ENCODE data around the gene GOLGA3. TPM values are rescaled to one million over a fixed set of nuclear protein-coding genes. Genes with fewer than 3 reads are reported as not detected.
"Not testable (repeated sequence)": the region's sequence is repeated elsewhere in the genome, so short reads cannot be mapped to it uniquely, and the experiment has no call there.

Gene GOLGA3, protein sequence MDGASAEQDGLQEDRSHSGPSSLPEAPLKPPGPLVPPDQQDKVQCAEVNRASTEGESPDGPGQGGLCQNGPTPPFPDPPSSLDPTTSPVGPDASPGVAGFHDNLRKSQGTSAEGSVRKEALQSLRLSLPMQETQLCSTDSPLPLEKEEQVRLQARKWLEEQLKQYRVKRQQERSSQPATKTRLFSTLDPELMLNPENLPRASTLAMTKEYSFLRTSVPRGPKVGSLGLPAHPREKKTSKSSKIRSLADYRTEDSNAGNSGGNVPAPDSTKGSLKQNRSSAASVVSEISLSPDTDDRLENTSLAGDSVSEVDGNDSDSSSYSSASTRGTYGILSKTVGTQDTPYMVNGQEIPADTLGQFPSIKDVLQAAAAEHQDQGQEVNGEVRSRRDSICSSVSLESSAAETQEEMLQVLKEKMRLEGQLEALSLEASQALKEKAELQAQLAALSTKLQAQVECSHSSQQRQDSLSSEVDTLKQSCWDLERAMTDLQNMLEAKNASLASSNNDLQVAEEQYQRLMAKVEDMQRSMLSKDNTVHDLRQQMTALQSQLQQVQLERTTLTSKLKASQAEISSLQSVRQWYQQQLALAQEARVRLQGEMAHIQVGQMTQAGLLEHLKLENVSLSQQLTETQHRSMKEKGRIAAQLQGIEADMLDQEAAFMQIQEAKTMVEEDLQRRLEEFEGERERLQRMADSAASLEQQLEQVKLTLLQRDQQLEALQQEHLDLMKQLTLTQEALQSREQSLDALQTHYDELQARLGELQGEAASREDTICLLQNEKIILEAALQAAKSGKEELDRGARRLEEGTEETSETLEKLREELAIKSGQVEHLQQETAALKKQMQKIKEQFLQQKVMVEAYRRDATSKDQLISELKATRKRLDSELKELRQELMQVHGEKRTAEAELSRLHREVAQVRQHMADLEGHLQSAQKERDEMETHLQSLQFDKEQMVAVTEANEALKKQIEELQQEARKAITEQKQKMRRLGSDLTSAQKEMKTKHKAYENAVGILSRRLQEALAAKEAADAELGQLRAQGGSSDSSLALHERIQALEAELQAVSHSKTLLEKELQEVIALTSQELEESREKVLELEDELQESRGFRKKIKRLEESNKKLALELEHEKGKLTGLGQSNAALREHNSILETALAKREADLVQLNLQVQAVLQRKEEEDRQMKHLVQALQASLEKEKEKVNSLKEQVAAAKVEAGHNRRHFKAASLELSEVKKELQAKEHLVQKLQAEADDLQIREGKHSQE (N-terminal part only)
- 10.6 TPM for polyA plus RNA-seq (2013)

DNA sequence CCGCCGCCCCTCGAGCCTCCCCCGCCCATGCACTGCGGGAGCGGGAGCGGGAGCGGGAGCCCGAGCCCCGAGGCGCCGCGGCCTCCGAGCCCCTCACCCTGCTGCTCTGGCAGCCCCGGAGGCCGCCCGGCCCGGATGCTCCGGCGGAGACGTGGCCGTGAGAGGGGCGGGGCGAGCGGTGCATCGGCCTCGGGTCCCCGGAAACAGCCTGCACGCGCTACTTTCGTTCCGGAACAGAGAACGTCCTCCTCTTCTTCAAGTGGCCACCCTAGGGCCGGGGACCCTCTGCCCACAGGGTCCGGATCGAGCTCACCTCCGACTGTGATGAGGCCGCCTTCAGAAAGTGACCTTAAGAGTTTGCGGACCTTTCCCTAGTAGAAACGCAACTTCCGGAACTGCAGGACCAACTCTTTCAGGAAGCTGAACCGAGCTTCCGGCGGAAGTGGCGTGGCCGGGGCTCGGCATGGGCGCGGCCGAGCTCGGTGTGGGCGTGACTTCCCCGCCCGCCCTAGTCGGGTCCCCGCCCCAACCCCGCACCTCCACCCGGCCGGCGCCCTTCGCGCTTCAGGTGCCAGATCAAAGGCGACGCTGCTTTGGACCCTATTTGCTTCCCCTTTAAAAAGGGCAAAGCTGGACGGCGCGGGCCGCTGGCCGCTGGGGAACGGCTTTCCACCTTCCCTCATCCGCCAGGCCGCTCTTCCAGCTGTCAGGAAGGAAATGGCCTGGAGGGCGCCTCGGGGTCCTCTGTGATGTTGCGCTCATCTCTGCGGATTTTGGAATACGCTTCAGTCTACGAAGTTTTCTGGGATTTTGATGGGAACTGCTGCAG lies at the start of gene GOLGA3:
GOLGA3 (minus strand) TSS at position 164 of the 829 bp plus-strand sequence. CDS start 6,741 bp downstream, outside the sequence.
- H3K27me3 ChIP-seq (replicated peaks in 2 of 5; ENCODE audit: control insufficient read depth in 4 of 5, insufficient read depth in 5 of 5, low read length in 4 of 5): no peaks in the 10 kb centered on the region
- H3K9me3 ChIP-seq (ENCODE audit: control extremely low read depth in 1 of 5, control insufficient read depth in 4 of 5, insufficient read depth in 2 of 5, low read depth in 1 of 5, low read length in 4 of 5): no peaks in the 10 kb centered on the region
- WGBS (ENCODE audit: insufficient coverage): under 1% methylated on average over 78 of the region's 78 CpGs
- DNase-seq: peak; percentile 95 to 97 (median 96)
- peak within 1 kb of the TSS; percentile 100 for H3K27ac ChIP-seq (ENCODE audit: insufficient read depth in 1 of 2, low read depth in 1 of 2, low read length in 2 of 2, poor library complexity in 1 of 2, severe bottlenecking in 2 of 2)
- H3K4me1 ChIP-seq (ENCODE audit: control extremely low read depth in 1 of 4, control insufficient read depth in 4 of 4, insufficient read depth in 4 of 4, low read length in 3 of 4): peaks cover 0 to 16% (median 14%) of the 10 kb centered on the region in 4 experiments
- CTCF ChIA-PET: interaction anchor here (0.7 to 1.6 kb wide), 2 partner anchors 55 to 76 kb away, joined by 3 to 4 read pairs; no protein-coding TSS in a partner anchor
- peak within 1 kb of the TSS; percentile 86 to 99 (median 95) for H3K4me3 ChIP-seq (ENCODE audit: control insufficient read depth in 1 of 7, extremely low read depth in 1 of 7, insufficient read depth in 4 of 7, low read depth in 2 of 7, low read length in 6 of 7)
- POLR2A ChIA-PET: interaction anchor here (0.6 to 0.7 kb wide), 2 partner anchors 58 to 879 kb away, joined by 3 read pairs; partner anchors contain the start of genes CHFR and EP400
- H3K36me3 ChIP-seq (ENCODE audit: control insufficient read depth in 4 of 4, insufficient read depth in 4 of 4, low read length in 3 of 4): peaks cover 9 to 41% (median 22%) of the 10 kb centered on the region in 4 experiments

DNA sequence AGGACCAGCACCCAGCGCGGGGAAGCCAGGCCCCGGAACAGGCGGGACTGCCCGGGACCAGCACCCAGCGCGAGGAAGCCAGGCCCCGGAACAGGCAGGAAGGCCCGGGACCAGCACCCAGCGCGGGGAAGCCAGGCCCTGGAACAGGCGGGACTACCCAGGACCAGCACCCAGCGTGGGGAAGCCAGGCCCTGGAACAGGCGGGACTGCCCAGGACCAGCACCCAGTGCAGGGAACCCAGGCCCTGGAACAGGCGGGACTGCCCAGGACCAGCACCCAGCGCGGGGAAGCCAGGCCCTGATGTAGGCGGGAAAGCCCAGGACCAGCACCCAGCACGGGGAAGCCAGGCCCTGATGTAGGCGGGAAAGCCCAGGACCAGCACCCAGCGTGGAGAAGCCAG lies 46.0 kb upstream of the GOLGA3 start:
- H3K27me3 ChIP-seq (replicated peaks in 2 of 5; ENCODE audit: control insufficient read depth in 4 of 5, insufficient read depth in 5 of 5, low read length in 4 of 5); CTCF ChIA-PET; POLR2A ChIA-PET; H3K4me1 ChIP-seq (ENCODE audit: control extremely low read depth in 1 of 4, control insufficient read depth in 4 of 4, insufficient read depth in 4 of 4, low read length in 3 of 4); H3K9me3 ChIP-seq (ENCODE audit: control extremely low read depth in 1 of 5, control insufficient read depth in 4 of 5, insufficient read depth in 2 of 5, low read depth in 1 of 5, low read length in 4 of 5); H3K4me3 ChIP-seq (ENCODE audit: control insufficient read depth in 1 of 7, extremely low read depth in 1 of 7, insufficient read depth in 4 of 7, low read depth in 2 of 7, low read length in 6 of 7); H3K27ac ChIP-seq (ENCODE audit: insufficient read depth in 1 of 2, low read depth in 1 of 2, low read length in 2 of 2, poor library complexity in 1 of 2, severe bottlenecking in 2 of 2); DNase-seq: not testable (repeated sequence)
- over 99% methylated on average over 18 of the region's 21 CpGs for WGBS (ENCODE audit: insufficient coverage)
- peaks cover 5 to 59% (median 42%) of the 10 kb centered on the region in 4 experiments for H3K36me3 ChIP-seq (ENCODE audit: control insufficient read depth in 4 of 4, insufficient read depth in 4 of 4, low read length in 3 of 4)

DNA sequence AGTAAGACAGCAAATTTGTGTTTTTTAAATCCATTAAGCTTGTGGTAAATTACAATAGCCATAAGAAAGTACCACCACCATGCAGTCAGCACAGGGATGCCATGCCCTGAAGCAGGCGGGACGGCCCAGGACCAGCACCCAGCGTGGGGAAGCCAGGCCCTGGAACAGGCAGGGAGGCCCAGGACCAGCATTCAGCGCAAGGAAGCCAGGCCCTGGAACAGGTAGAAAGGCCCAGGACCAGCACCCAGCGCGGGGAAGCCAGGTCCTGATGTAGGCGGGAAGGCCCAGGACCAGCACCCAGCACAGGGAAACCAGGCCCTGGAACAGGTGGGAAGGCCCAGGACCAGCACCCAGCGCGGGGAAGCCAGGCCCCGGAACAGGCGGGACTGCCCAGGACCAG lies 45.5 kb upstream of the GOLGA3 start:
- CTCF ChIA-PET: no interaction called here
- peaks cover 10 to 62% (median 46%) of the 10 kb centered on the region in 4 experiments for H3K36me3 ChIP-seq (ENCODE audit: control insufficient read depth in 4 of 4, insufficient read depth in 4 of 4, low read length in 3 of 4)

DNA sequence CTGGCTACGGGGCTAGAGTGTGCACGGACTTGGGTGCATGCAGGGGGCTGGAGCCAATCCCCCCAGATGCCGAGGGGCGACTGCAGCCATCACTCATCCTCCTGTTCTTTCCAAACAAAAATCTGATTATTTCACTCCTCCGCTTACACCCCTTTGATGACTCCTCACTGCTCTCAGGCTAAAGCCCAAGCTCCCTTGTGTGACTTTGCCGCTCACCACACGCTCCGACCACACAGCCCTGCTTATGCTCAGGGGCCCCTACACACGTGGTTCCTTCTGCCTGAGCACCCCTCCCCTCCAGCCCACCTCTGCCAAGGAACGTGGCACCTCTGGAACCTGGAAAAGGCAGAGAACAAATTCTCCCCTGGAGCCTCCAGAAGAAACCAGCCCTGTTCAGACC lies 45.1 kb upstream of the GOLGA3 start:
- H3K27me3 ChIP-seq (replicated peaks in 2 of 5; ENCODE audit: control insufficient read depth in 4 of 5, insufficient read depth in 5 of 5, low read length in 4 of 5): no peaks in the 10 kb centered on the region
- WGBS (ENCODE audit: insufficient coverage): 91% methylated on average over 6 of the region's 10 CpGs
- no peaks in the 10 kb centered on the region for H3K9me3 ChIP-seq (ENCODE audit: control extremely low read depth in 1 of 5, control insufficient read depth in 4 of 5, insufficient read depth in 2 of 5, low read depth in 1 of 5, low read length in 4 of 5)
- no peak overlapping the region for H3K27ac ChIP-seq (ENCODE audit: insufficient read depth in 1 of 2, low read depth in 1 of 2, low read length in 2 of 2, poor library complexity in 1 of 2, severe bottlenecking in 2 of 2)
- DNase-seq: no peak
- CTCF ChIA-PET: no interaction called here
- peaks cover 11 to 63% (median 46%) of the 10 kb centered on the region in 4 experiments for H3K36me3 ChIP-seq (ENCODE audit: control insufficient read depth in 4 of 4, insufficient read depth in 4 of 4, low read length in 3 of 4)
- POLR2A ChIA-PET: no interaction called here
- no peak overlapping the region for H3K4me3 ChIP-seq (ENCODE audit: control insufficient read depth in 1 of 7, extremely low read depth in 1 of 7, insufficient read depth in 4 of 7, low read depth in 2 of 7, low read length in 6 of 7)
- H3K4me1 ChIP-seq (ENCODE audit: control extremely low read depth in 1 of 4, control insufficient read depth in 4 of 4, insufficient read depth in 4 of 4, low read length in 3 of 4): no peaks in the 10 kb centered on the region

More for the DNA sequence above, 45.5 kb upstream of the GOLGA3 start:
- 99% methylated on average over 9 of the region's 11 CpGs for WGBS (ENCODE audit: insufficient coverage)
- Histone ChIP-seq H3K9me3 (ENCODE audit: control extremely low read depth in 1 of 5, control insufficient read depth in 4 of 5, insufficient read depth in 2 of 5, low read depth in 1 of 5, low read length in 4 of 5) (no peaks in the 10 kb centered on the region), H3K4me1 (ENCODE audit: control extremely low read depth in 1 of 4, control insufficient read depth in 4 of 4, insufficient read depth in 4 of 4, low read length in 3 of 4) (no peaks in the 10 kb centered on the region), H3K27ac (ENCODE audit: insufficient read depth in 1 of 2, low read depth in 1 of 2, low read length in 2 of 2, poor library complexity in 1 of 2, severe bottlenecking in 2 of 2) (no peak overlapping the region), H3K27me3 (replicated peaks in 2 of 5; ENCODE audit: control insufficient read depth in 4 of 5, insufficient read depth in 5 of 5, low read length in 4 of 5) (no peaks in the 10 kb centered on the region), H3K4me3 (ENCODE audit: control insufficient read depth in 1 of 7, extremely low read depth in 1 of 7, insufficient read depth in 4 of 7, low read depth in 2 of 7, low read length in 6 of 7) (no peak overlapping the region)
- DNase-seq: no peak
- POLR2A ChIA-PET: no interaction called here

DNA sequence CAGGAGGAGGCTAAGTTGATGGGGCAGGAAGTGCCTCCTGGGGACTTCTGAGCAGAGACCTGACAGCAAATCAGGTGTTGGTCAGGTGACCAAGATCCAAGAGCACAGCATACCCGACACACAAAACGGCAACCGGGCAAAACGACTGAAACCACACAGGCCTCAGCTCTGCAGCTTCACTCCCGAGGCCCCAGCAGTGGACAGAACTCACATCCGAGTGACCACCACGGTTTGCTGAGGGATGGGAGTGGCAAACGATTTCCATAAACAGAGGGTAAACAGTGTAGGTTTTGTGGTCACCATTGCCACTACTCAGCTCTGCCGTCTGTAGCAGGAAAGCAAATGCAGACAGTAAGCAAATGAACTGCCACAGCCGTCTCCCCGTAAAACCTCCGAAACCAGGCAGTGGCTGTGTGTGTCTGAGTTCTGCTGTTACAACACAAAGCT lies 44.3 kb upstream of the GOLGA3 start:
- WGBS (ENCODE audit: insufficient coverage): 98% methylated on average over 12 of the region's 12 CpGs
- peaks cover 11 to 64% (median 46%) of the 10 kb centered on the region in 4 experiments for H3K36me3 ChIP-seq (ENCODE audit: control insufficient read depth in 4 of 4, insufficient read depth in 4 of 4, low read length in 3 of 4)
- ChIA-PET CTCF (no interaction called here), POLR2A (no interaction called here)
- H3K27me3 ChIP-seq (replicated peaks in 2 of 5; ENCODE audit: control insufficient read depth in 4 of 5, insufficient read depth in 5 of 5, low read length in 4 of 5): no peaks in the 10 kb centered on the region
- no peaks in the 10 kb centered on the region for H3K4me1 ChIP-seq (ENCODE audit: control extremely low read depth in 1 of 4, control insufficient read depth in 4 of 4, insufficient read depth in 4 of 4, low read length in 3 of 4)
- no peak overlapping the region for H3K27ac ChIP-seq (ENCODE audit: insufficient read depth in 1 of 2, low read depth in 1 of 2, low read length in 2 of 2, poor library complexity in 1 of 2, severe bottlenecking in 2 of 2)
- H3K4me3 ChIP-seq (ENCODE audit: control insufficient read depth in 1 of 7, extremely low read depth in 1 of 7, insufficient read depth in 4 of 7, low read depth in 2 of 7, low read length in 6 of 7): no peak overlapping the region
- H3K9me3 ChIP-seq (ENCODE audit: control extremely low read depth in 1 of 5, control insufficient read depth in 4 of 5, insufficient read depth in 2 of 5, low read depth in 1 of 5, low read length in 4 of 5): no peaks in the 10 kb centered on the region
- no peak for DNase-seq
